GM12878 (cell line): ENCODE measurements around the gene MPC1. TPM values are rescaled to one million over a fixed set of nuclear protein-coding genes. Genes with fewer than 3 reads are reported as not detected.

ENCODE experiments used
- ATAC-seq: fragments of 200-7000 bp; cut with Tn5 transposase; 3 replicates; pipeline ENCODE4 v1.9.1; 2020; ENCODE audit warnings: mild to moderate bottlenecking, moderate library complexity
- BruUV-seq: library from RNA; stranded (reverse); fragments of 400-500 nt; replicated peaks from 2 replicates; lab custom pipeline; 2021; lab: Mats Ljungman, UMichigan
- CTCF ChIA-PET: fragments of 300-600 bp; sonication (Branson Sonifier 250); formaldehyde crosslinking; extraction: SDS; loops from one replicate; lab custom pipeline; 2021; ENCODE audit warnings: inconsistent platforms; lab: Yijun Ruan, JAX
- POLR2A ChIA-PET: fragments of 350-600 bp; formaldehyde crosslinking; extraction: SDS; loops from one replicate; lab custom pipeline; 2021; ENCODE audit warnings: inconsistent platforms; lab: Charles Lee
- RAD21 ChIA-PET: fragments of 300-600 bp; sonication (Branson Sonifier 250); formaldehyde crosslinking; loops from one replicate; lab custom pipeline; 2023; ENCODE audit warnings: antibody characterized with exemption; ENCODE audit not compliant: unreplicated experiment; lab: Charles Lee
- SMC1A ChIA-PET: fragments of 300-600 bp; sonication (Branson Sonifier 250); formaldehyde crosslinking; loops from one replicate; lab custom pipeline; 2023; ENCODE audit not compliant: unreplicated experiment, uncharacterized antibody; lab: Charles Lee
- DNase-seq: peaks from one replicate; pipeline ENCODE4 v3.0.0-alpha.2; 2011; ENCODE audit warnings: low read depth, low spot score
- FAIRE-seq: peaks from 3 replicates; lab custom pipeline; 2011; peaks lifted over from hg19 to GRCh38; lab: Jason Lieb, UNC
- H2AFZ ChIP-seq: 2 replicates; pipeline ENCODE4 v1.6.0; 2011; ENCODE audit warnings: low read depth, low read length, control low read depth; ENCODE audit not compliant: control insufficient read depth
- H3K27ac ChIP-seq: 2 replicates; pipeline ENCODE4 v1.5.1; 2011; ENCODE audit warnings: control low read depth; ENCODE audit not compliant: control insufficient read depth, insufficient read depth
- H3K27me3 ChIP-seq, 2 experiments: replicated peaks in 1 of 2; 2 replicates each; pipeline versions ENCODE4 v1.6.0 to v1.6.1; 2011; ENCODE audit warnings: low read length in 1 of 2; ENCODE audit not compliant: control insufficient read depth in 2 of 2, insufficient read depth in 2 of 2
- H3K36me3 ChIP-seq, 2 experiments: 2 replicates each; pipeline ENCODE4 v1.5.1; 2011; ENCODE audit warnings: low read length in 1 of 2; ENCODE audit not compliant: control insufficient read depth in 2 of 2, insufficient read depth in 2 of 2
- H3K4me1 ChIP-seq: 2 replicates; pipeline ENCODE4 v1.6.1; 2011; ENCODE audit warnings: mild to moderate bottlenecking, low read length, moderate library complexity, mixed read lengths; ENCODE audit not compliant: control insufficient read depth, insufficient read depth
- H3K4me2 ChIP-seq: 2 replicates; pipeline ENCODE4 v1.6.0; 2011; ENCODE audit warnings: control low read depth; ENCODE audit not compliant: control insufficient read depth, insufficient read depth
- H3K4me3 ChIP-seq: fragments of 200-600 bp; sonication (generic); 2 replicates; pipeline ENCODE4 v1.5.1; 2016
- H3K79me2 ChIP-seq: 2 replicates; pipeline ENCODE4 v1.6.0; 2011; ENCODE audit warnings: low read length; ENCODE audit not compliant: control insufficient read depth, insufficient read depth
- H3K9ac ChIP-seq: 2 replicates; pipeline ENCODE4 v1.8.0; 2011; ENCODE audit warnings: low read length, control low read depth, mixed read lengths; ENCODE audit not compliant: control insufficient read depth, insufficient read depth
- H3K9me3 ChIP-seq: replicated peaks from 3 replicates; pipeline ENCODE4 v1.5.1; 2011; ENCODE audit warnings: mild to moderate bottlenecking, low read length; ENCODE audit not compliant: control insufficient read depth, insufficient read depth
- H4K20me1 ChIP-seq: 2 replicates; pipeline ENCODE4 v1.6.0; 2011; ENCODE audit not compliant: control insufficient read depth, insufficient read depth
- ETV6 ChIP-seq, 2 experiments: fragments of 450-650 bp in 1 of 2; IDR thresholded peaks in 1 of 2; conservative IDR thresholded peaks in 1 of 2; 2 replicates each; pipeline ENCODE4 v1.6.1; 2014; ENCODE audit warnings: antibody characterized with exemption in 1 of 2, borderline replicate concordance in 1 of 2, low read depth in 1 of 2, mild to moderate bottlenecking in 1 of 2, moderate library complexity in 1 of 2
- EZH2 ChIP-seq: IDR thresholded peaks from 2 replicates; pipeline ENCODE4 v1.6.1; 2012; ENCODE audit warnings: low read depth, mild to moderate bottlenecking, control low read depth, inconsistent platforms, low read length, borderline replicate concordance; ENCODE audit not compliant: control insufficient read depth
- FOXK2 ChIP-seq: fragments of 450-650 bp; IDR thresholded peaks from 2 replicates; pipeline ENCODE4 v1.6.1; 2017; ENCODE audit warnings: mild to moderate bottlenecking, moderate library complexity
- GABPA ChIP-seq: IDR thresholded peaks from 2 replicates; pipeline ENCODE4 v1.6.1; 2014; ENCODE audit warnings: antibody characterized with exemption, low read depth, mild to moderate bottlenecking, inconsistent platforms
- IKZF2 ChIP-seq, 2 experiments: fragments of 450-650 bp; IDR thresholded peaks; 2 replicates each; pipeline ENCODE4 v1.6.1; 2017; ENCODE audit warnings: mild to moderate bottlenecking in 2 of 2, moderate library complexity in 2 of 2
- MTA2 ChIP-seq: fragments of 450-650 bp; IDR thresholded peaks from 2 replicates; pipeline ENCODE4 v1.6.1; 2016; ENCODE audit warnings: low read depth, mild to moderate bottlenecking, moderate library complexity
- NFXL1 ChIP-seq: fragments of 450-650 bp; IDR thresholded peaks from 2 replicates; pipeline ENCODE4 v1.6.1; 2017; ENCODE audit warnings: antibody characterized with exemption, mild to moderate bottlenecking, borderline replicate concordance
- NR2C2 ChIP-seq: IDR thresholded peaks from 2 replicates; pipeline ENCODE4 v1.6.1; 2011; ENCODE audit warnings: borderline replicate concordance, low read depth; ENCODE audit not compliant: control insufficient read depth, insufficient read length
- POLR2A ChIP-seq: IDR thresholded peaks from 2 replicates; pipeline ENCODE4 v1.6.1; 2011; ENCODE audit warnings: low read depth, mild to moderate bottlenecking, low read length
- POU2F2 ChIP-seq: IDR thresholded peaks from 3 replicates; pipeline ENCODE4 v1.6.1; 2011; ENCODE audit warnings: low read depth, mild to moderate bottlenecking, low read length, borderline replicate concordance
- RAD21 ChIP-seq: IDR thresholded peaks from 2 replicates; pipeline ENCODE4 v1.6.1; 2011; ENCODE audit warnings: mild to moderate bottlenecking, low read depth, low read length, moderate library complexity; ENCODE audit not compliant: insufficient read depth
- SREBF2 ChIP-seq: IDR thresholded peaks from 2 replicates; pipeline ENCODE4 v1.6.1; 2012; ENCODE audit warnings: mild to moderate bottlenecking, low read length
- ZNF207 ChIP-seq: fragments of 450-650 bp; IDR thresholded peaks from 2 replicates; pipeline ENCODE4 v1.6.1; 2014; ENCODE audit warnings: antibody characterized with exemption, mild to moderate bottlenecking, borderline replicate concordance
- ZNF622 ChIP-seq: fragments of 450-650 bp; IDR thresholded peaks from 2 replicates; pipeline ENCODE4 v1.6.1; 2017; ENCODE audit warnings: mild to moderate bottlenecking, inconsistent platforms
- WGBS: methylation state at CpG from one replicate; pipeline ENCODE4 v1.1.6; 2016; ENCODE audit warnings: low lambda C conversion rate; ENCODE audit not compliant: insufficient replicate concordance, insufficient coverage; ENCODE audit errors: missing lambda C conversion rate; 5-methylcytosine and 5-hydroxymethylcytosine counted together
- in situ Hi-C: fragments of 300-500 bp; cut with MboI; formaldehyde crosslinking; loops from 9 replicates; pipeline ENCODE4 v1.14.3; 2018; ENCODE audit warnings: mixed read lengths
- intact Hi-C: fragments of 100-400 bp; cut with micrococcal nuclease; formaldehyde crosslinking; loops from one replicate; pipeline ENCODE4 v1.14.2; 2022; ENCODE audit not compliant: unreplicated experiment
- polyA plus RNA-seq, 11 experiments: library from polyadenylated mRNA; depleted of rRNA in 4 of 11; unstranded in 6 of 11; stranded (reverse) in 5 of 11; fragments of >200 nt; fragmentation: Nextera tagmentation in 4 of 11; fragmentation: Illumina TruSeq in 1 of 11; extraction: Ambion mirVana in 4 of 11; extraction: Trizol in 1 of 11; gene quantifications; 1 replicate in 1 of 11; 2 replicates in 10 of 11; pipeline versions ENCODE4 v1.2.1 to v1.2.3, GENCODE V29; 2011 to 2016; ENCODE audit warnings: inconsistent platforms in 2 of 11, missing spikeins in 2 of 11, low read depth in 1 of 11
- total RNA-seq, 4 experiments: library from RNA; depleted of rRNA in 3 of 4; stranded (reverse); fragments of >200 nt in 3 of 4; fragmentation: Illumina TruSeq in 1 of 4; extraction: Trizol in 1 of 4; gene quantifications; 2 replicates each; pipeline versions ENCODE4 v1.2.1 to v1.2.3, GENCODE V29; 2013 to 2021
- TF ChIP-seq, protein P1 (sequence below): fragments of 450-650 bp; IDR thresholded peaks from 2 replicates; pipeline ENCODE4 v1.6.1; 2016; ENCODE audit warnings: mild to moderate bottlenecking
- TF ChIP-seq, protein P2 (sequence below): fragments of 450-650 bp; IDR thresholded peaks from 2 replicates; pipeline ENCODE4 v1.6.1; 2017; ENCODE audit warnings: low read depth, mild to moderate bottlenecking, moderate library complexity

MPC1 gene
- total and polyA plus RNA-seq, 10 of the 15 experiments (the other 5 are each of a cell fraction or from before 2014, with no cell fraction given) = 53.2 to 177 (median 78.8) TPM

- SMC1A ChIA-PET = no interaction called here
- WGBS = 66% methylated on average over 17 of the region's 17 CpGs
- in situ Hi-C loops = no loop called here
- POLR2A ChIA-PET = no interaction called here
- intact Hi-C loops = no loop called here
- H3K79me2 ChIP-seq = no peaks in the 10 kb centered on the region
- H3K27me3 ChIP-seq = no peaks in the 10 kb centered on the region
- RAD21 ChIA-PET = no interaction called here
- DNase-seq = no peak
- H3K4me2 ChIP-seq = no peak overlapping the region
- FAIRE-seq = no peak
- H3K36me3 ChIP-seq = no peaks in the 10 kb centered on the region
- H4K20me1 ChIP-seq = no peaks in the 10 kb centered on the region
- no peaks in the 10 kb centered on the region for H3K4me1 ChIP-seq
- CTCF ChIA-PET = interaction anchor here (0.6 kb wide), 2 partner anchors 12 to 264 kb away, joined by 3 read pairs; no protein-coding TSS in a partner anchor
- no peak overlapping the region for H2AFZ ChIP-seq
- H3K9me3 ChIP-seq = no peaks in the 10 kb centered on the region
- H3K4me3 ChIP-seq = no peak overlapping the region
- ATAC-seq = no peak
- no peak overlapping the region for H3K9ac ChIP-seq
- no peak for TF ChIP-seq NFXL1
- TF ChIP-seq FOXK2 = no peak
- TF ChIP-seq ZNF622 = no peak
- TF ChIP-seq MTA2 = no peak
- TF ChIP-seq POU2F2 = no peak
- TF ChIP-seq ETV6 (conservative IDR thresholded peaks at IDR 0.05 in 1 of 2, IDR thresholded peaks at IDR 0.05 in 1 of 2; ENCODE audit: borderline replicate concordance in 1 of 2, low read depth in 1 of 2) = no peak
- no peak for TF ChIP-seq GABPA
- TF ChIP-seq EZH2 = no peak
- no peak for TF ChIP-seq SREBF2
- no peak for TF ChIP-seq NR2C2
- TF ChIP-seq, protein P1, sequence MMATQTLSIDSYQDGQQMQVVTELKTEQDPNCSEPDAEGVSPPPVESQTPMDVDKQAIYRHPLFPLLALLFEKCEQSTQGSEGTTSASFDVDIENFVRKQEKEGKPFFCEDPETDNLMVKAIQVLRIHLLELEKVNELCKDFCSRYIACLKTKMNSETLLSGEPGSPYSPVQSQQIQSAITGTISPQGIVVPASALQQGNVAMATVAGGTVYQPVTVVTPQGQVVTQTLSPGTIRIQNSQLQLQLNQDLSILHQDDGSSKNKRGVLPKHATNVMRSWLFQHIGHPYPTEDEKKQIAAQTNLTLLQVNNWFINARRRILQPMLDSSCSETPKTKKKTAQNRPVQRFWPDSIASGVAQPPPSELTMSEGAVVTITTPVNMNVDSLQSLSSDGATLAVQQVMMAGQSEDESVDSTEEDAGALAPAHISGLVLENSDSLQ = no peak
- TF ChIP-seq IKZF2 (IDR thresholded peaks at IDR 0.05) = no peak
- TF ChIP-seq POLR2A = no peak
- TF ChIP-seq, protein P2, sequence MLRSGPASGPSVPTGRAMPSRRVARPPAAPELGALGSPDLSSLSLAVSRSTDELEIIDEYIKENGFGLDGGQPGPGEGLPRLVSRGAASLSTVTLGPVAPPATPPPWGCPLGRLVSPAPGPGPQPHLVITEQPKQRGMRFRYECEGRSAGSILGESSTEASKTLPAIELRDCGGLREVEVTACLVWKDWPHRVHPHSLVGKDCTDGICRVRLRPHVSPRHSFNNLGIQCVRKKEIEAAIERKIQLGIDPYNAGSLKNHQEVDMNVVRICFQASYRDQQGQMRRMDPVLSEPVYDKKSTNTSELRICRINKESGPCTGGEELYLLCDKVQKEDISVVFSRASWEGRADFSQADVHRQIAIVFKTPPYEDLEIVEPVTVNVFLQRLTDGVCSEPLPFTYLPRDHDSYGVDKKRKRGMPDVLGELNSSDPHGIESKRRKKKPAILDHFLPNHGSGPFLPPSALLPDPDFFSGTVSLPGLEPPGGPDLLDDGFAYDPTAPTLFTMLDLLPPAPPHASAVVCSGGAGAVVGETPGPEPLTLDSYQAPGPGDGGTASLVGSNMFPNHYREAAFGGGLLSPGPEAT = no peak
- no peak for TF ChIP-seq ZNF207
- TF ChIP-seq RAD21 = no peak
- H3K27ac ChIP-seq = no peak overlapping the region
- no TSS peak for BruUV-seq
These were observed 47.5 kb upstream of the MPC1 start for GRCh38 chr6:166430269-166430668.
